GM12864 (cell line): ENCODE results near the gene CLDND1.

Experiments used
- DNase-seq: peaks from one replicate; pipeline ENCODE4 v3.0.0-alpha.2; 2011; ENCODE audit warnings: low read depth
- H3K4me3 ChIP-seq: 2 replicates; pipeline ENCODE4 v1.5.1; 2011; ENCODE audit warnings: mild to moderate bottlenecking, low read depth, low read length, control low read depth
- TF ChIP-seq, protein P1 (sequence below): IDR thresholded peaks from 2 replicates; pipeline ENCODE4 v1.5.1; 2011; ENCODE audit warnings: low read depth, mild to moderate bottlenecking, moderate library complexity, low read length, control low read depth, inconsistent platforms; ENCODE audit errors: missing control alignments

Gene CLDND1

DNA sequence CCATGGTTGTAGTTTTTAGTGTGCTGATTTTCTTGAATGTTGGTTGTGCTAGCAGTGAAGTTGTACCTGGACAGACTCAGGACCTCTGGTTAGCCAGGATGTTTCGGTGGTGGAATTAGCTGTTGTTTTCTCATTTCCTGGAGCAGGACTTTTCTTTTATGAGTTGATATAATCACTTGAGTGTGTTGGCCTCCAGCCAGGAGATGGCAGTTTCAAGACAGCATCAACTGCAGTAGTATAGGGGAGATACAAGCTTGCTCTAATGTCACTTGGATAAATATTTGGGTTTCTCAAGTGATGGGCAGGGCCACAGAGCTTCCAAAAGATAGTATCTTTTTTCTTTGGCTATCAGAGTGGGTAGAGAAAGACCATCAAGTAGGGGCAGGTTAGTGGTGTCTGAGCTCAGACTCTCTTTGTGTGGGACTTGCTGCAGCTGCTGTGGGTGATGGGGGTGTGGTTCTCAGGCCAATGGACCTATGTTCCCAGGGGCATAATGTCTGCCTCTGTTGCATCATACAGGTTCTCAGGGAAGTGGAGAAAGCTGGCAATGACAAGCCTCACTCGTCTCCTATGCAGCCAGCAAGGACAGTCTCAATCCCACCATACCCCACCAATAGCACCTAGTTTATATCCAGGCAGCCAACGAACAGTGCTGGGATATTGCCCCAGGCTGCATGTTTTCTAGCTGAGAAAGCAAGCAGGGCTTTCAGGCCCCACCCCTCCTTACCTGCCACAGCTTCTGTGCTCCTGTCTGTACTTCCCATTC is 39.8 kb downstream of the CLDND1 start:
- TF ChIP-seq, protein P1, sequence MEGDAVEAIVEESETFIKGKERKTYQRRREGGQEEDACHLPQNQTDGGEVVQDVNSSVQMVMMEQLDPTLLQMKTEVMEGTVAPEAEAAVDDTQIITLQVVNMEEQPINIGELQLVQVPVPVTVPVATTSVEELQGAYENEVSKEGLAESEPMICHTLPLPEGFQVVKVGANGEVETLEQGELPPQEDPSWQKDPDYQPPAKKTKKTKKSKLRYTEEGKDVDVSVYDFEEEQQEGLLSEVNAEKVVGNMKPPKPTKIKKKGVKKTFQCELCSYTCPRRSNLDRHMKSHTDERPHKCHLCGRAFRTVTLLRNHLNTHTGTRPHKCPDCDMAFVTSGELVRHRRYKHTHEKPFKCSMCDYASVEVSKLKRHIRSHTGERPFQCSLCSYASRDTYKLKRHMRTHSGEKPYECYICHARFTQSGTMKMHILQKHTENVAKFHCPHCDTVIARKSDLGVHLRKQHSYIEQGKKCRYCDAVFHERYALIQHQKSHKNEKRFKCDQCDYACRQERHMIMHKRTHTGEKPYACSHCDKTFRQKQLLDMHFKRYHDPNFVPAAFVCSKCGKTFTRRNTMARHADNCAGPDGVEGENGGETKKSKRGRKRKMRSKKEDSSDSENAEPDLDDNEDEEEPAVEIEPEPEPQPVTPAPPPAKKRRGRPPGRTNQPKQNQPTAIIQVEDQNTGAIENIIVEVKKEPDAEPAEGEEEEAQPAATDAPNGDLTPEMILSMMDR: no peak
- no peak for DNase-seq
- no peak overlapping the region for H3K4me3 ChIP-seq
